ENCODE measurements around the gene MGAT1.
"Not testable (repeated sequence)": the region's sequence is repeated elsewhere in the genome, so short reads cannot be mapped to it uniquely, and the experiment has no call there.

The MGAT1 gene

DNA sequence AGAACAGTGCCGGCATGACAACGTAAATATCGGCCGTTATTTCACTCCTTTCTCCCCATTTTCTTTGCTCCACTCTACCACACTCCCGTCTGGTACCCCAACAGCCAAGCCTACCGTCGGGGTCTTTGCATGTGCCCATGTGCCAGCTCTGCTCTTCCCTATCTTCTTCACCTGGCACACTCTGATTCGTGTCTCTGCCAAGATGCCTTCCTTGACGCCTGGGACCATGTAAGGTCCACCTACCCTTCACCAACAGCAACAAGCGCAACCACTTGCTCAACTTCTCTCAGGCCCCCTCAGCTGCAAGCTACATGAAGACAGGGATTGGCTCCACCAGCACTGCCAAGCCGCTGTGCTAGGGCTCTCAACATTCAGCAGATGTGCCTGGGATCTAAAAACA is 4.4 kb downstream of the MGAT1 start:
- DNase-seq (ENCODE audit: insufficient read length, low spot score) (no peak), FAIRE-seq (no peak)
- TF ChIP-seq POLR2AphosphoS5 (IDR thresholded peaks at IDR 0.05; ENCODE audit: low read depth, low read length) (no peak), POLR2A (IDR thresholded peaks at IDR 0.05; ENCODE audit: low read depth, low read length) (no peak), SPI1 (IDR thresholded peaks at IDR 0.05; ENCODE audit: low read depth, low read length) (no peak), POU2F2 (IDR thresholded peaks at IDR 0.05; ENCODE audit: low read depth, low read length) (no peak), PAX5 (IDR thresholded peaks at IDR 0.05; ENCODE audit: insufficient read depth, low read length, severe bottlenecking) (no peak), TAF1 (IDR thresholded peaks at IDR 0.05; ENCODE audit: low read depth, low read length) (no peak)

DNA sequence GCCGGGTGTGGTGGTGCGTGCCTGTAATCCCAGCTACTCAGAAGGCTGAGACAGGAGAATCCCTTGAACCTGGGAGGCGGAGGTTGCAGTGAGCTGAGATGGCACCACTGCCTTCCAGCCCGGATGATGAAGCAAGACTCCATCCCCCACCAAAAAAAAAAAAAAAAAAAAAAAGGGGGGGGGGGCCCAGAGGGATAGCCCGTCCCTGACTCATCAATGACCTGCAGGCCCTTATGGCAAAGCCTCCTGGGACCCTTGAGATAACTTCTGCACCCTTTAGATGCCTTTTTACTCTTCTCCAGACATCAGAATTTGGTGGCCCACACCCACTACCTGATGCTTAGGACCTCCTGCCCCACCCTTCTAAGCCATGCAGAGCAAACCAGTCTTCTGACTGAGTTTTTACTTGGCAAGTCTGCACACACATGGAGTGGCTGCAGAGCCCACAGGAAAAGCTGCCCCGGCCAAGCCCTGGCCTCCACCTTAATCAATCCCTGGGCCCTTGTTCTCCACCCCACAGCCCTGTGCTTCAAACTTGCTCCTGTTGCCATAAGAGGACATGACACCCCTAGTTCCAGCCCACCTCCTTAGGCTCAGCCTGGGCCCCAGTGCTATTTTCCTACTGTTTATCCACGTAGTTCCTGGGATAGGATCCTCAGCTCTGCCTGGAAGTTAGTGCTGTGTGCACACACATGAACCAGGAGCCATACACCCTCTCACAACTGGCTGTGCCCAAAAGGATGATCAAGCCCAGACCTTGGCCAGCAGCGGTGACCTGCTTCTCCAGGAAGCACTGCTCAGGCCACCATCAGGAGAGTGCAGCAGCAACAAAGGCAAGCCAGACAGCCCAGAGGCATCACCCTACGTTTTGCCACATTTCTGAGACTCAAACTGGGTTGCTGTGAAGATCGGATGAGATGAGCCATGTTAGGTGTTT is 5.1 kb downstream of the MGAT1 start:
- FAIRE-seq (no peak), DNase-seq (ENCODE audit: insufficient read length, low spot score) (no peak)
- TF ChIP-seq SPI1 (IDR thresholded peaks at IDR 0.05; ENCODE audit: low read depth, low read length), result no peak
- no peak for TF ChIP-seq POLR2A (IDR thresholded peaks at IDR 0.05; ENCODE audit: low read depth, low read length)
- TF ChIP-seq PAX5 (IDR thresholded peaks at IDR 0.05; ENCODE audit: insufficient read depth, low read length, severe bottlenecking), result no peak
- no peak for TF ChIP-seq TAF1 (IDR thresholded peaks at IDR 0.05; ENCODE audit: low read depth, low read length)
- no peak for TF ChIP-seq POU2F2 (IDR thresholded peaks at IDR 0.05; ENCODE audit: low read depth, low read length)
- no peak for TF ChIP-seq POLR2AphosphoS5 (IDR thresholded peaks at IDR 0.05; ENCODE audit: low read depth, low read length)

DNA sequence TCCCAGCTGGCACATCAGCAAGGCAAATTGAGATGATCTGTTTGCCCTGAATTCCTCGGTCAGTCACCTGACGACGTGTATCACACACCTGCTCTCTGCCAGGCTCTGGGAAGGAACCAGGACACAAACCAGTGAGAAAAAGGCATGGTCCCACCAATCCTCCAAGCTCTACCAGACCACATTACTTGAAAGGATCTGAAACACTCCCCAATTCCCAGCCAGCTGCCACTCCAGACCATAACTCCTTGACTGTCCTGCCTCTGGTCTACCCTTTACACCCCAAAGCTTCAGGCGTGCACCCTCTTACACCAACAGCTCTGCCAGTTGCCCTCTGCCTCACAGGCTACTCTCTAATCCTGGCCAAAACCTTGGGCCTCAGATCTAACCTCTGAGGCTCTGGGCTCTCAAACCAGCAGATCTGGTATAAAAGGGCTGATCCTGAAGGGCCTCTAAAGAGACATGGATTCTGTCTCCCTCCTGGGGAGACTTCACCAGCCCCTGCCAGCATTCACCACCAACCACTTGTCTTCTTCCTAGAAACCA is 6.8 kb downstream of the MGAT1 start:
- FAIRE-seq (no peak), DNase-seq (ENCODE audit: insufficient read length, low spot score) (no peak)
- no peak for TF ChIP-seq SPI1 (IDR thresholded peaks at IDR 0.05; ENCODE audit: low read depth, low read length)
- TF ChIP-seq POLR2A (IDR thresholded peaks at IDR 0.05; ENCODE audit: low read depth, low read length), result no peak
- no peak for TF ChIP-seq PAX5 (IDR thresholded peaks at IDR 0.05; ENCODE audit: insufficient read depth, low read length, severe bottlenecking)
- TF ChIP-seq TAF1 (IDR thresholded peaks at IDR 0.05; ENCODE audit: low read depth, low read length), result no peak
- no peak for TF ChIP-seq POU2F2 (IDR thresholded peaks at IDR 0.05; ENCODE audit: low read depth, low read length)
- TF ChIP-seq POLR2AphosphoS5 (IDR thresholded peaks at IDR 0.05; ENCODE audit: low read depth, low read length), result no peak

DNA sequence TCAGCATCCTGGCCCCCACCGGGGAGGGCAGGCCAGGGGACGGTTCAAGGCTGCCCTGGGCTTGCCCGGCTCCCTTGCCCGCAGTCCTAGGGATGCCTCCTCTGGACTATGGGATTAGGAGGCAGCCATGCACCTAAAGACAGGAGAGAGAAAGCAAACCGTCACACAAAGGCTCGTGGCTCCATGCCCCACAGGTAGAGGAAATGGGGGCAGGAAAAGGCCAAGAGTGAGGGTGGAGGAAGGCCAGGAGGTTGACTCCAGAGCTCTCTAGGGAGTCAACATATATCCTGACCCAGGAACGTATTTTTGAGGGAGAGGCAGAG is 9.7 kb downstream of the MGAT1 start:
- DNase-seq (ENCODE audit: insufficient read length, low spot score), result no peak
- TF ChIP-seq TAF1 (IDR thresholded peaks at IDR 0.05; ENCODE audit: low read depth, low read length), result no peak
- TF ChIP-seq POLR2AphosphoS5 (IDR thresholded peaks at IDR 0.05; ENCODE audit: low read depth, low read length), result no peak
- no peak for TF ChIP-seq POU2F2 (IDR thresholded peaks at IDR 0.05; ENCODE audit: low read depth, low read length)
- TF ChIP-seq POLR2A (IDR thresholded peaks at IDR 0.05; ENCODE audit: low read depth, low read length), result no peak
- TF ChIP-seq SPI1 (IDR thresholded peaks at IDR 0.05; ENCODE audit: low read depth, low read length), result no peak
- no peak for TF ChIP-seq PAX5 (IDR thresholded peaks at IDR 0.05; ENCODE audit: insufficient read depth, low read length, severe bottlenecking)
- FAIRE-seq, result no peak

DNA sequence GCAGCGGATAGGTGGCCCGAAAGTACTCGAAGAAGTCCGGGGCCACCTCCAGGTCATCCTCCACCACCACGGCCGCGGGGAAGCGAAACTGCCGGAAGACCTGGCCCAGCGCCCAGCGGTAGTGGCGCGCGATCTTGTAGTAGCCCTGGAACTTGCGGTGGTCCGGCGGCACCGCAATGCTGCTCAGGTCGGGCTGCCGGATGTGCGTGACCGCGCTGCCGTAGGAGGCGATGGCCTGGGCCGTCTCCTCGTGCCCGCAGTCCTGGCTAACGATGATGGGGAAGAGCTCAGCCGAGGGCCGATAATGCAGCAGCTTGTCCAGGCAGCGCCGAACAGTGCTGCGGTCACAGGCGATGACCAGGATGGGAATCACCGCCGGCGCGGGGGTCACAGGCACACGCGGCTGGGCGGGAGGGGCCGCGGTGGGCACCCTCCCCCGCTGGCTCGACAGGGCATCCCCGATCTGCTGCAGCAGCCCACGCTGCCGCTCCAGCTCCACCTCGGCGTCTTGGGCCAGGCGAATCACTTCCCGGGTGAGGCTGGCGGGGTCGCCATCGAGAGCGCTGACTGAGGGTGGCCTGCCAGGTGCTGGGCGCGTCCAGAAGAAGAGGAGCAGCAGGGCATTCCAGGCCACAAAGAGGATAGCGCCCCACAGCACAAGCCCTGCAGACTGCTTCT is 10.2 kb downstream of the MGAT1 start:
- DNase-seq (ENCODE audit: insufficient read length, low spot score) (no peak), FAIRE-seq (no peak)
- TF ChIP-seq SPI1 (IDR thresholded peaks at IDR 0.05; ENCODE audit: low read depth, low read length) (no peak), TAF1 (IDR thresholded peaks at IDR 0.05; ENCODE audit: low read depth, low read length) (no peak), PAX5 (IDR thresholded peaks at IDR 0.05; ENCODE audit: insufficient read depth, low read length, severe bottlenecking) (no peak), POLR2A (IDR thresholded peaks at IDR 0.05; ENCODE audit: low read depth, low read length) (no peak), POU2F2 (IDR thresholded peaks at IDR 0.05; ENCODE audit: low read depth, low read length) (no peak), POLR2AphosphoS5 (IDR thresholded peaks at IDR 0.05; ENCODE audit: low read depth, low read length) (no peak)

DNA sequence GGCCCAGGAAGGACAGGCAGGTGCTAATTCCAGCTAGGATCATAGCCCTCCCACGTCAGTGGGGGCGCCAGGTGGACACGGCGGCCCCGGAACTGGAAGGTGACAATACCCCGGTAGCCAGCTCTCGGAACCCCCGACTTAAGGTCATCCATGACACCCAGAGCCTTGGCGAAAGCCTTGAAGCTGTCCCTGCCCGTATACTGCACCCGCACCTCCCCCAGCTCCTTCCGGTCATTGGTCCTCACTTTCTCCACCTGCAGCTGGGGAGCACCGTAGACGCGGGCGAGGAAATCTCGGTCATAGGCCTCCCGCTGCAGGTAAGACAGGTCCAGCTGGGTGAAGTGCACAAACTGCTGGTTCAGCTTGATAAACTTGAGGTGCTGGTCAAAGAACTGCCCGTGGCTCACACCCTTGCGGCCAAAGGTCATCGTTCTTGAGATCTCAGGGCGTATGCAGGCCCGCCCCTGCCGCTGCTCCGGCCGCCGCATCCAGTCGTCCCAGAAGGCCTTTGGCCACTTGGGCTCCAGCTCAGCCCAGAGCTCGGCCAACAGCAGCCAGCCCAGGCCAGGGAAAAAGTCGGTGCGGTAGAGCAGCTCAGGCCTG is 10.9 kb downstream of the MGAT1 start:
- FAIRE-seq, result no peak
- no peak for DNase-seq (ENCODE audit: insufficient read length, low spot score)
- TF ChIP-seq TAF1 (IDR thresholded peaks at IDR 0.05; ENCODE audit: low read depth, low read length), result no peak
- no peak for TF ChIP-seq PAX5 (IDR thresholded peaks at IDR 0.05; ENCODE audit: insufficient read depth, low read length, severe bottlenecking)
- no peak for TF ChIP-seq POU2F2 (IDR thresholded peaks at IDR 0.05; ENCODE audit: low read depth, low read length)
- TF ChIP-seq SPI1 (IDR thresholded peaks at IDR 0.05; ENCODE audit: low read depth, low read length), result no peak
- no peak for TF ChIP-seq POLR2AphosphoS5 (IDR thresholded peaks at IDR 0.05; ENCODE audit: low read depth, low read length)
- no peak for TF ChIP-seq POLR2A (IDR thresholded peaks at IDR 0.05; ENCODE audit: low read depth, low read length)

DNA sequence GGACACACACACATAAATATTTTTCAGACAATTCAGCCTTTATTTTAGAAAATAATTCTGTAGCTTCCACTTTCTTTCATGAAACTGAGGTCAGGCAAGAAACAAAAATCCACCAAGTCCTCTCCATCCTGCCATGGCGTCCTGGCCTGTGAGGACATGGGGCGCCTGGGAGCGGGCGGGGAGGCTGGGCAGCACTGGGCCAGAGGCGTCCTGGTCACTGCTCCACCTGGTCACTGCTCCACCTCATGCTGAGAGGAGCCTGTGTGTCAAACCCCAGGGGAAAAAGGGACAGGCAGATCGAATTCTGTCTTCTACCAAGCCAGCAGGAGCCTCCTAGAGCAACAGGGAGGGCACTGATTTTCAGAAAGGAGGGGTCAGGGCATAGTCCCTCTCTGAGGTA is 12.1 kb downstream of the MGAT1 start:
- DNase-seq (ENCODE audit: insufficient read length, low spot score) (no peak), FAIRE-seq (no peak)
- TF ChIP-seq POLR2AphosphoS5 (IDR thresholded peaks at IDR 0.05; ENCODE audit: low read depth, low read length), result no peak
- TF ChIP-seq POU2F2 (IDR thresholded peaks at IDR 0.05; ENCODE audit: low read depth, low read length), result no peak
- no peak for TF ChIP-seq TAF1 (IDR thresholded peaks at IDR 0.05; ENCODE audit: low read depth, low read length)
- TF ChIP-seq POLR2A (IDR thresholded peaks at IDR 0.05; ENCODE audit: low read depth, low read length), result no peak
- no peak for TF ChIP-seq PAX5 (IDR thresholded peaks at IDR 0.05; ENCODE audit: insufficient read depth, low read length, severe bottlenecking)
- no peak for TF ChIP-seq SPI1 (IDR thresholded peaks at IDR 0.05; ENCODE audit: low read depth, low read length)

DNA sequence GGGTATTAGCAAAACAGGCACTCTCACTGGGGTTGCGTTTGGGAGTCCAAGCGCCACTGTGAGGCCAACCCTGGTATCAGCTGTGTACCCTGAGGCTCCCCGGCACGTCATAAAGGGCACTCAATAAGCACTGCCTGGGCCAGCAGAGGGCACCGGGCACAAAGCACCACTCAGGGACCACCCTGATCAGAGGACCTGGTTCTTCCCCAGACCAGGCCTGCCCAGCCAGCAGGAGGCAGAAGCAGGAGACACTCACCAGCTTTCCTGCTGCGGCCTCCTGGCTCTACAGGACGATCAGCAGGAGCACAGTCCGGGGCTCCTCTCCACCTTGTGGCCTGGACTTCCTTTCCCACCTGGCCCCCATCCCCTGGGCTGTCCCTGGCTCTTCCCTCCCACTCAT is 12.6 kb downstream of the MGAT1 start:
- TF ChIP-seq PAX5 (IDR thresholded peaks at IDR 0.05; ENCODE audit: insufficient read depth, low read length, severe bottlenecking), result no peak
- TF ChIP-seq POU2F2 (IDR thresholded peaks at IDR 0.05; ENCODE audit: low read depth, low read length), result no peak
- TF ChIP-seq POLR2A (IDR thresholded peaks at IDR 0.05; ENCODE audit: low read depth, low read length), result no peak
- TF ChIP-seq TAF1 (IDR thresholded peaks at IDR 0.05; ENCODE audit: low read depth, low read length), result no peak
- no peak for TF ChIP-seq POLR2AphosphoS5 (IDR thresholded peaks at IDR 0.05; ENCODE audit: low read depth, low read length)
- TF ChIP-seq SPI1 (IDR thresholded peaks at IDR 0.05; ENCODE audit: low read depth, low read length), result no peak
- no peak for DNase-seq (ENCODE audit: insufficient read length, low spot score)
- FAIRE-seq, result peak; percentile 26

DNA sequence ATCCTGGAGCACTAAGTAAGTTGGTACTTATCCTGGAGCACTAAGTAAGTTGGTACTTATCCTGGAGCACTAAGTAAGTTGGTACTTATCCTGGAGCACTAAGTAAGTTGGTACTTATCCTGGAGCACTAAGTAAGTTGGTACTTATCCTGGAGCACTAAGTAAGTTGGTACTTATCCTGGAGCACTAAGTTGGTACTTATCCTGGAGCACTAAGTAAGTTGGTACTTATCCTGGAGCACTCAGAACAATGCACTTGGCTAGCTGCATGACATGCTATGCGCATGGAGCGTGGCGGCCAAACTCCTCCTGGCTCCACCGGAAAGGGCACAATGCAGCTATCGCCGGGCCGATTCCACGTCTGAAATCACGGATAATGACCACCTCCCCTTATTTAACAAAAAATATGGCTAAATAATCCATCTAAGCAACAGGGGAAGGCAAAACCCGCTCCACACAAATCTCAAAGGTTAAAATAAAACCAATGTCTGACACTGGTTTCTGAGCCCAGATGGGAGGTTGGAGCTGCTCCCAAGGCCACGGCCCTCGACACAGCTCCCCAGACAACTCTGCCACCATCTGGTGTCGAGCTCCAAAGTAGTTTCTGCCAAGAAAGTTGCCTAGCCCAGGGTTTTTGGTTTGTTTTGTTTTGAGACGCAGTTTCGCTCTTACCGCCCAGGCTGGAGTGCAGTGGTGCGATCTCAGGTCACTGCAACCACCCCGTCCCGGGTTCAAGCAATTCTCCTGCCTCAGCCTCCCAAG is 13.8 kb downstream of the MGAT1 start:
- not testable (repeated sequence) for FAIRE-seq; DNase-seq (ENCODE audit: insufficient read length, low spot score)
